BE2C (cell line): ENCODE data around the gene BRAT1.
"Not testable (repeated sequence)": the region's sequence is repeated elsewhere in the genome, so short reads cannot be mapped to it uniquely, and the experiment has no call there.

Source experiments
- DNase-seq: peaks from one replicate; pipeline ENCODE4 v3.0.0-alpha.2; 2020
- H3K27me3 ChIP-seq: fragments of 250-450 bp; sonication (Bioruptor Pico); 2 replicates; pipeline ENCODE4 v1.5.1; 2020; ENCODE audit warnings: mild to moderate bottlenecking
- H3K36me3 ChIP-seq: fragments of 250-450 bp; sonication (Bioruptor Pico); 2 replicates; pipeline ENCODE4 v1.5.1; 2020; ENCODE audit warnings: mild to moderate bottlenecking
- H3K4me1 ChIP-seq: fragments of 250-450 bp; sonication (Bioruptor Pico); 2 replicates; pipeline ENCODE4 v1.5.1; 2020
- H3K4me3 ChIP-seq: 2 replicates; pipeline ENCODE4 v1.5.1; 2011; ENCODE audit warnings: low read depth, low read length
- H3K9me3 ChIP-seq: fragments of 250-450 bp; sonication (Bioruptor Pico); 2 replicates; pipeline ENCODE4 v1.5.1; 2020
- TF ChIP-seq, protein P1 (sequence below): IDR thresholded peaks from 2 replicates; pipeline ENCODE4 v1.5.1; 2012; ENCODE audit warnings: mild to moderate bottlenecking, low read depth, low read length

The BRAT1 gene

DNA sequence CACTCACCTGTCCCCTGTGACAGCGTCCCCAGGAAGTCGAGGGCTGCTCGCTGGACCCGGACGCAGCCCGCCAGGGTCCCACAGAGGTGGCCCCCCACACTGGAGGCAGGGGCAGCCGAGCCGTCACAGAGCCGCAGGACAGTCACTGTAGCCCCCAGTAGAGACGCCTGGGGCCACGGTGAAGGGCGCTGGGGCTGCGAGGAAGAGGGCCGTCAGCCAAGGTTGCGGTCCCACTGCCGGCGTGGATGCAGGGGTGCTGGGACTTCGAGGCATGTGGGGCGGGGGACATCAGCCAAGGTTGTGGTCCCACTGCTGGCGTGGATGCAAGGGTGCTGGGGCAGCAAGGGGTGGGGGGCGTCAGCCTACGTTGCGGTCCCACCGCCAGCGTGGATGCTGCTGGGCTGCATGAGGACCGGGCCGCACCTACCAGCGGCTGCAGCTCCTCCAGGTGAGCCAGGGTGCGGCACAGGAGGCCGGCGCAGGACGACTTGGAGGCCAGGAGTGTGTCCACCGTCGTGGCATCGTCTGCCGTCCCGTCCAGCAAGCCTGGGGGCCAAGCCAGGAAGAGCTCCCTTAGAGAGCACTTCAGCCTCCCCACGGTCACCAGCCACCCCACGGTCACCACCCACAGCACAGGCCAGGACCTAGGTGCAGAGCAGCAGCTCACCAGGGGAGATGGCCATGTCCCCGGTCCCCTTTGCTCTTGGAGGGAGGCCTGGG lies 13.9 kb downstream of the BRAT1 start:
- no peaks in the 10 kb centered on the region for H3K9me3 ChIP-seq
- H3K27me3 ChIP-seq: no peaks in the 10 kb centered on the region
- peaks cover 67% of the 10 kb centered on the region for H3K36me3 ChIP-seq
- no peaks in the 10 kb centered on the region for H3K4me1 ChIP-seq
- DNase-seq: no peak
- H3K4me3 ChIP-seq: no peak overlapping the region
- TF ChIP-seq, protein P1, sequence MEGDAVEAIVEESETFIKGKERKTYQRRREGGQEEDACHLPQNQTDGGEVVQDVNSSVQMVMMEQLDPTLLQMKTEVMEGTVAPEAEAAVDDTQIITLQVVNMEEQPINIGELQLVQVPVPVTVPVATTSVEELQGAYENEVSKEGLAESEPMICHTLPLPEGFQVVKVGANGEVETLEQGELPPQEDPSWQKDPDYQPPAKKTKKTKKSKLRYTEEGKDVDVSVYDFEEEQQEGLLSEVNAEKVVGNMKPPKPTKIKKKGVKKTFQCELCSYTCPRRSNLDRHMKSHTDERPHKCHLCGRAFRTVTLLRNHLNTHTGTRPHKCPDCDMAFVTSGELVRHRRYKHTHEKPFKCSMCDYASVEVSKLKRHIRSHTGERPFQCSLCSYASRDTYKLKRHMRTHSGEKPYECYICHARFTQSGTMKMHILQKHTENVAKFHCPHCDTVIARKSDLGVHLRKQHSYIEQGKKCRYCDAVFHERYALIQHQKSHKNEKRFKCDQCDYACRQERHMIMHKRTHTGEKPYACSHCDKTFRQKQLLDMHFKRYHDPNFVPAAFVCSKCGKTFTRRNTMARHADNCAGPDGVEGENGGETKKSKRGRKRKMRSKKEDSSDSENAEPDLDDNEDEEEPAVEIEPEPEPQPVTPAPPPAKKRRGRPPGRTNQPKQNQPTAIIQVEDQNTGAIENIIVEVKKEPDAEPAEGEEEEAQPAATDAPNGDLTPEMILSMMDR: no peak

DNA sequence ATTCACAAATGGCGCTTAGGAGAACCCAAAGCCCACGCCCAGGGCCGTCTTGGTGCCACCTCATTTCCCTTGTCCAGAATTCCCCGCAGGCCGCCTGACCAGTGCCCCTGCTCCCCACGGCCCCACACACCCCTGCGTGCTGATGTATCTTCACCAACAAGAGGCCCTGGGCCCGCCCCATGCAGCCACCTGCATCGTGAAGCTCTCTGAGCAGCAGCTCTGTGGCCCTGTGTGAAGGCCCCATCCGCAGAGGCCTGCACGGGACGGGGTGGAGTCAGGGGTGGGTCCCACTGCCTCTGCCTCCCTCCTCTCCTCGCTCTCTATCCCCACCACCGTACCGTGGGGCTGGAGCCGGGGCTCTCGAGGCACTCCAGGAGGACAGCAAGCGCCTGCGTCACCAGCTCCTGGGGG lies 14.7 kb downstream of the BRAT1 start:
- H3K4me3 ChIP-seq: no peak overlapping the region
- no peaks in the 10 kb centered on the region for H3K27me3 ChIP-seq
- no peaks in the 10 kb centered on the region for H3K9me3 ChIP-seq
- H3K4me1 ChIP-seq: no peaks in the 10 kb centered on the region
- H3K36me3 ChIP-seq: peaks cover 60% of the 10 kb centered on the region
- TF ChIP-seq, protein P1: no peak
- no peak for DNase-seq

DNA sequence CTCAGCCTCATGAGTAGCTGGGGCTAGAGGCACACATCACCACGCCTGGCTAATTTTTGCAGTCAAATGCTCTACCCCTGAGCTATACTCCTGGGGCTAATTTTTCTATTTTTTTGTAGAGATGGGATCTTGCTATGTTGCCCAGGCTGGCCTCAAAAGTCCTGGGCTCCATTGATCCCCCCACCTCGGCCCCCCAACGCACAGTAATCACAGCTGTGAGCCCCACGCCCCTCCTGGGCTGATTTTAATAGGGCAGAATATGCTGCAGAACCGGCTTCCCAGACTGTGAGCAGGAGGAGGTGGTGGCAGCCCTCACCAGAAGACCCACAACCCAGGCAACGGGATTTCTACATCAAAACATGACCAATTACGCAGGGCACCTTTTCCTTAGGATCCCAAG lies 15.2 kb downstream of the BRAT1 start:
- Histone ChIP-seq H3K27me3 (no peaks in the 10 kb centered on the region), H3K4me1 (no peaks in the 10 kb centered on the region), H3K4me3 (no peak overlapping the region), H3K9me3 (no peaks in the 10 kb centered on the region), H3K36me3 (peaks cover 58% of the 10 kb centered on the region)
- TF ChIP-seq, protein P1: no peak
- DNase-seq: no peak

DNA sequence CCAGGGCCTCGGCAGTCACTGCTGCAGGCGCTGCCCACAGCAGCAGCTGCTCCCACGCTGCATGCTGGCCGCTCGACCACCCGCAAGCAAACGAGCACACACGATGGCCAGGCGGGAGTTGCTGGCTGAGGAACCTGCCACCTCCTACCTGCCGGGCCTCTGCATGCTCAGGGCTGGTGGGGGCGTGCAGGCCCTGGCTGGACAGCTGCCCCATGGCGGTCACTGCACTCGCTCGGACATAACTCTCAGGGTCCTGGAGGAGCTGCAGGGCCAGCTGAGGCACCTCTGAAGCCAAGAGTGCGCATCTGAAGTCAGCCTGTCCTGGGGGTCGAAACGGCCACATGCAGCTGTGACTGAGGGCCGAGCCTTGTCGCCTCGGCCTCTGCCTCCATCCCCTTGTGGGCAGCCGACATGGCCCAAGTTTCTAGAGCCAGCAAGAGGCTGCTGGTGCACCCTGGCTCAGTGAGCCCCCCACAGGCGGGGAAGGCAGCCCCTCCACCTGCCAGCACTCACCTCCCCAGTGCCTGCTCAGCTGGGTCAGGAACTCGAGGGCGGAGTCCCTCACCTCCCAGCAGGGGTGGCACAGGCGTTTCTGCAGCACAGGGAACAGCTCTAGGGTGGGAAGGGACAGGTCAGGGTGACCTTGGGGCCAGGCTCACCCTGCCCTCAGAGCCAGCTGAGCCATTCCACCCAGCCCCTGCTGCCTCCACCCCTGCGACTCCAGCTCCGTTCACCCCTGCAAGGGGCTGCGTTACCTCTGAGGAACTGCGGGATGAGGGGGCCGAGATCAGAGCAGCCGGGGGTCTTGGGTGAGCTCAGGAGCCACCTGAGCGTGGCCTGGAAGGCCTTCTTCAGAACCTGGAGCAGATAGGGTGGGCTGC lies 16.1 kb downstream of the BRAT1 start:
- TF ChIP-seq, protein P1: no peak
- H3K9me3 ChIP-seq: no peaks in the 10 kb centered on the region
- no peak for DNase-seq
- peaks cover 52% of the 10 kb centered on the region for H3K36me3 ChIP-seq
- no peak overlapping the region for H3K4me3 ChIP-seq
- no peaks in the 10 kb centered on the region for H3K27me3 ChIP-seq
- no peaks in the 10 kb centered on the region for H3K4me1 ChIP-seq

DNA sequence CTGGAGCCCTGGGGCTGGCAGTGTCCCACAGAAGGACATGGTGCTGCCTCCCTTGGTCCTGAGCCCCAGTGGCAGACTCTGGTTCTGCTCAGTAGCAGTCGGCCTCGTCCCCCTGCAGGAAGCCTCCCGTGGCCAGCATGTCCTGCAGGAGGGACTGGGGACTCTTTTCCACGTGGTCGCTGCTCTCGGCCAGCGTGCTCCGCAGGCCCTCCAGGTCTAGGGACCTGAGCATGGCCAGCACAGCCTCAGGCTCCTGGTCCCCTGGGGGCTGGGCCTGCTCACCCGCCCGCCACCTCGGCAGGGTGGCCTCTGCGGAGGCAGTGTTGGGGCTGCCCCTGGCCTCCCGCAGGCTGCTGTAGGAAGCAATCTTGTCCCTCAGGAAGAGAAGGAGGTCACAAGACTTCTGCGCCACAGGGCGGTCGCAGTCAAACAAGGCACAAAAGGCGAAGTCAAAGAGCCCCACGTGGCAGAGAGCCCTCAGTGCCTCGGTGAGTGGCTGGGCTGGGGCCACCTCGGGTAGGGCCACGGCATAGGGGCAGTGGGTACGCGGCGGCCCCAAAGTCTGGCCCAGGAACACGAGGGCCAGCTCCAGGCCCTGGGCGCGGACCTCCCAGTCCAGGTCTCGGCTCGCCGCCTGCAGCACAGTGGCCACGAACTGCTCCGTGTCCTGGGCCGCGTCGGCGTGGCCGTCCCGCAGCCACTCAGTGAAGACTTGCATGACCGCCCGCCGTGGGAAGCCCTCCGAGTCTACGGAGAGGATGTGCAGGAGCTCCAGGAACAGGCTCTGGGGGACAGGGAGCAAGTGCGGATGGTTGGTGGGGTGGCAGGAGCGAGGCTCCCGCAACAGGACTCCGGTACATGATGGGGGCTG lies 17.1 kb downstream of the BRAT1 start:
- TF ChIP-seq, protein P1: no peak
- DNase-seq: peak; percentile 35

DNA sequence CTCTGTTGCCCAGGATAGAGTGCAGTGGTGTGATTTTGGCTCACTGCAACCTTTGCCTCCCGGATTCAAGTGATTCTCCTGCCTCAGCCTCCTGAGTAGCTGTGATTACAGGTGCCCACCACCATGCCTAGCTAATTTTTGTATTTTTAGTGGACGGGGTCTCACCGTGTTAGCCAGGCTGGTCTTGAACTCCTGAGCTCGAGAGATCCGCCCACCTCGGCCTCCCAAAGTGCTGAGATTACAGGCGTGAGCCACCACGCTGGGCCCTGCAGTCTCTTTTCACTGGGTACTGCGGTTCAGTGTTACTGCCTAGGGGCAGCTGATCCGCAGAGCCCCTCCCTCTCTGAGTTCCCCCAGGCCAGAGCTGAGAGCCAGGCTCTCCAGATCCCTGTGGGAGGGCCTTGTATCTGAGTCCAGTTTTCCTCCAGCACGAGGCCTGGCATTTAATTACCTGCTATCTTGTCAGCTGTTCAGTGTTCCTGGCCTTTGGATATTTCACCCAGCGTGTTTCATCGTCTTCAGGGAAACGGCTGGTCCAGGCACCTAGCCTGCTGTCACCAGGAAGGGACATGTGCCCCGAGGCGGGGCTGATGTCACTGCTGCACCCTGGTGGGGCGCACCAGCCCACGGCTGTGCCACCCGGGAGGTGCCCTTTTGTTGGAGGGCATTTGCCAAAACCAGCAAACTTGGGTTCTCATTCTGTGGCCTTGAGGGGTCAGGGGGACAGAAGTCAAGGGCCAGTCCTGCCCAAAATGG lies 19.3 kb downstream of the BRAT1 start:
- peaks cover 31% of the 10 kb centered on the region for H3K36me3 ChIP-seq
- H3K4me3 ChIP-seq, H3K9me3 ChIP-seq, H3K4me1 ChIP-seq, H3K27me3 ChIP-seq: not testable (repeated sequence)
- peak; percentile 79 for DNase-seq

More for the DNA sequence above, 17.1 kb downstream of the BRAT1 start:
- H3K4me1 ChIP-seq: no peaks in the 10 kb centered on the region
- H3K4me3 ChIP-seq: no peak overlapping the region
- H3K36me3 ChIP-seq: peaks cover 45% of the 10 kb centered on the region
- H3K27me3 ChIP-seq: no peaks in the 10 kb centered on the region
- no peaks in the 10 kb centered on the region for H3K9me3 ChIP-seq

DNA sequence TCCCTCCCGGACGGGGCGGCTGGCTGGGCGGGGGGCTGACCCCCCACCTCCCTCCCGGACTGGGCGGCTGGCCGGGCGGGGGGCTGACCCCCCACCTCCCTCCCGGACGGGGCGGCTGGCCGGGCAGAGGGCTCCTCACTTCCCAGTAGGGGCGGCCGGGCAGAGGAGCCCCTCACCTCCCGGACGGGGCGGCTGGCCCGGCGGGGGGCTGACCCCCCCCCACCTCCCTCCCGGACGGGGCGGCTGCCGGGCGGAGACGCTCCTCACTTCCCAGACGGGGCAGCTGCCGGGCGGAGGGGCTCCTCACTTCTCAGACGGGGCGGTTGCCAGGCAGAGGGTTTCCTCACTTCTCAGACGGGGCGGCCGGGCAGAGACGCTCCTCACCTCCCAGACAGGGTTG lies 21.1 kb downstream of the BRAT1 start:
- not testable (repeated sequence) for DNase-seq, H3K9me3 ChIP-seq

DNA sequence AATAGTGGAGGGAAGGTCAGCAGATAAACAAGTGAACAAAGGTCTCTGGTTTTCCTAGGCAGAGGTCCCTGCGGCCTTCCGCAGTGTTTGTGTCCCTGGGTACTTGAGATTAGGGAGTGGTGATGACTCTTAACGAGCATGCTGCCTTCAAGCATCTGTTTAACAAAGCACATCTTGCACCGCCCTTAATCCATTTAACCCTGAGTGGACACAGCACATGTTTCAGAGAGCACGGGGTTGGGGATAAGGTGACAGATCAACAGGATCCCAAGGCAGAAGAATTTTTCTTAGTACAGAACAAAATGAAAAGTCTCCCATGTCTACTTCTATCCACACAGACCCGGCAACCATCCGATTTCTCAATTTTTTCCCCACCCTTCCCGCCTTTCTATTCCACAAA lies 21.8 kb downstream of the BRAT1 start:
- H3K9me3 ChIP-seq, DNase-seq, H3K27me3 ChIP-seq, H3K4me1 ChIP-seq, H3K4me3 ChIP-seq: not testable (repeated sequence)
- peaks cover 22% of the 10 kb centered on the region for H3K36me3 ChIP-seq

More for the DNA sequence above, 21.1 kb downstream of the BRAT1 start:
- not testable (repeated sequence) for H3K4me3 ChIP-seq, H3K27me3 ChIP-seq, H3K4me1 ChIP-seq
- peaks cover 23% of the 10 kb centered on the region for H3K36me3 ChIP-seq
